ENCODE data around the gene ITGB6.

Gene ITGB6

GRCh38 chr2:160199683-160200389 is at the start of gene ITGB6:
ITGB6 (minus strand) TSS chr2:160200272; CDS start chr2:160200063, 209 bp downstream.
- no peak for TF ChIP-seq ZNF274 (IDR thresholded peaks at IDR 0.05; ENCODE audit: low read depth, low read length)
- no peak within 1 kb of the TSS for H3K4me3 ChIP-seq (ENCODE audit: low read length)

GRCh38 chr2:160247296-160248035 is 47.4 kb upstream of the ITGB6 start:
- H3K4me3 ChIP-seq (ENCODE audit: low read length) = no peak overlapping the region
- TF ChIP-seq ZNF274 (IDR thresholded peaks at IDR 0.05; ENCODE audit: low read depth, low read length) = no peak

- no peak overlapping the region for H3K4me3 ChIP-seq (ENCODE audit: low read length)
- no peak for TF ChIP-seq ZNF274 (IDR thresholded peaks at IDR 0.05; ENCODE audit: low read depth, low read length)
Measured at GRCh38 chr2:160246356-160246755, 46.3 kb upstream of the ITGB6 start.

- no peak overlapping the region for H3K4me3 ChIP-seq (ENCODE audit: low read length)
- no peak for TF ChIP-seq ZNF274 (IDR thresholded peaks at IDR 0.05; ENCODE audit: low read depth, low read length)
Measured at GRCh38 chr2:160245614-160246155, 45.6 kb upstream of the ITGB6 start.

- no peak for TF ChIP-seq ZNF274 (IDR thresholded peaks at IDR 0.05; ENCODE audit: low read depth, low read length)
- no peak overlapping the region for H3K4me3 ChIP-seq (ENCODE audit: low read length)
Measured at GRCh38 chr2:160242893-160243564, 43.0 kb upstream of the ITGB6 start.

- H3K4me3 ChIP-seq (ENCODE audit: low read length) = no peak overlapping the region
- no peak for TF ChIP-seq ZNF274 (IDR thresholded peaks at IDR 0.05; ENCODE audit: low read depth, low read length)
Measured at GRCh38 chr2:160241251-160242137, 41.4 kb upstream of the ITGB6 start.

GRCh38 chr2:160239436-160239835 is 39.4 kb upstream of the ITGB6 start:
- TF ChIP-seq ZNF274 (IDR thresholded peaks at IDR 0.05; ENCODE audit: low read depth, low read length) = no peak
- no peak overlapping the region for H3K4me3 ChIP-seq (ENCODE audit: low read length)

GRCh38 chr2:160238392-160238791 is 38.3 kb upstream of the ITGB6 start:
- TF ChIP-seq ZNF274 (IDR thresholded peaks at IDR 0.05; ENCODE audit: low read depth, low read length) = no peak
- no peak overlapping the region for H3K4me3 ChIP-seq (ENCODE audit: low read length)

- H3K4me3 ChIP-seq (ENCODE audit: low read length) = no peak overlapping the region
- no peak for TF ChIP-seq ZNF274 (IDR thresholded peaks at IDR 0.05; ENCODE audit: low read depth, low read length)
Measured at GRCh38 chr2:160232905-160233475, 32.9 kb upstream of the ITGB6 start.

- no peak overlapping the region for H3K4me3 ChIP-seq (ENCODE audit: low read length)
- no peak for TF ChIP-seq ZNF274 (IDR thresholded peaks at IDR 0.05; ENCODE audit: low read depth, low read length)
Measured at GRCh38 chr2:160229591-160229990, 29.5 kb upstream of the ITGB6 start.

GRCh38 chr2:160228141-160228917 is 28.3 kb upstream of the ITGB6 start:
- H3K4me3 ChIP-seq (ENCODE audit: low read length) = no peak overlapping the region
- TF ChIP-seq ZNF274 (IDR thresholded peaks at IDR 0.05; ENCODE audit: low read depth, low read length) = no peak

GRCh38 chr2:160227293-160227915 is 27.3 kb upstream of the ITGB6 start:
- H3K4me3 ChIP-seq (ENCODE audit: low read length) = no peak overlapping the region
- no peak for TF ChIP-seq ZNF274 (IDR thresholded peaks at IDR 0.05; ENCODE audit: low read depth, low read length)

Data from GM08714 (cell line).